Vagina (tissue), 2 donors: ENCODE data around the gene TBC1D16.

Source experiments
- CTCF ChIP-seq, 3 experiments: fragments of 450-650 bp in 2 of 3; fragments of 200-600 bp in 1 of 3; sonication (generic) in 1 of 3; IDR thresholded peaks; one replicate each; pipeline ENCODE4 v1.5.1; 2017 to 2019; ENCODE audit warnings: antibody characterized with exemption in 3 of 3, mild to moderate bottlenecking in 2 of 3, moderate library complexity in 2 of 3
- POLR2A ChIP-seq, 2 donors: fragments of 450-650 bp; IDR thresholded peaks; one replicate each; pipeline ENCODE4 v1.6.1; 2017; ENCODE audit warnings: antibody characterized with exemption in 2 of 2, mild to moderate bottlenecking in 2 of 2, moderate library complexity in 2 of 2
- POLR2AphosphoS5 ChIP-seq, 2 donors: sonication (generic); formaldehyde crosslinking; IDR thresholded peaks; one replicate each; pipeline ENCODE4 v1.9.0; 2017; ENCODE audit warnings: antibody characterized with exemption in 2 of 2, mild to moderate bottlenecking in 2 of 2, low read depth in 1 of 2; ENCODE audit not compliant: insufficient read depth in 1 of 2

- TF ChIP-seq CTCF (IDR thresholded peaks at IDR 0.05) (no peak), POLR2A (IDR thresholded peaks at IDR 0.05) (no peak), POLR2AphosphoS5 (IDR thresholded peaks at IDR 0.05; ENCODE audit: insufficient read depth in 1 of 2, low read depth in 1 of 2) (no peak)
Measured at GRCh38 chr17:79990704-79991103, 45.0 kb downstream of the TBC1D16 start.
